Spleen (tissue), 11 donors: ENCODE measurements around the gene MRPL33. TPM values are rescaled to one million over a fixed set of nuclear protein-coding genes. Genes with fewer than 3 reads are reported as not detected.

Experiments used
- DNase-seq: peaks from one replicate; pipeline ENCODE4 v3.0.0-alpha.2; 2020
- H3K27ac ChIP-seq, 8 donors: fragments of 200-600 bp; sonication (generic) in 7 of 8; 1 replicate in 4 of 8; 2 replicates in 4 of 8; pipeline versions ENCODE4 v1.5.0 to v1.8.0; 2016 to 2021; ENCODE audit warnings: inconsistent platforms in 4 of 8, mild to moderate bottlenecking in 4 of 8, moderate library complexity in 1 of 8
- H3K27me3 ChIP-seq, 7 donors: fragments of 200-600 bp; sonication (generic) in 6 of 7; replicated peaks in 1 of 7; 1 replicate in 4 of 7; 2 replicates in 3 of 7; pipeline versions ENCODE4 v1.5.0 to v1.8.0; 2016 to 2021; ENCODE audit warnings: inconsistent platforms in 3 of 7, mild to moderate bottlenecking in 1 of 7
- H3K36me3 ChIP-seq, 6 donors: fragments of 200-600 bp; sonication (generic) in 5 of 6; 1 replicate in 4 of 6; 2 replicates in 2 of 6; pipeline versions ENCODE4 v1.5.0 to v1.8.0; 2016 to 2021; ENCODE audit warnings: inconsistent platforms in 2 of 6
- H3K4me1 ChIP-seq, 6 donors: fragments of 200-600 bp; sonication (generic) in 5 of 6; 1 replicate in 3 of 6; 2 replicates in 3 of 6; pipeline versions ENCODE4 v1.5.0 to v1.8.0; 2016 to 2021; ENCODE audit warnings: inconsistent platforms in 3 of 6
- H3K4me3 ChIP-seq, 8 donors: fragments of 200-600 bp; sonication (generic) in 7 of 8; 1 replicate in 4 of 8; 2 replicates in 4 of 8; pipeline versions ENCODE4 v1.5.0 to v1.8.0; 2016 to 2021; ENCODE audit warnings: inconsistent platforms in 4 of 8, mild to moderate bottlenecking in 4 of 8, moderate library complexity in 2 of 8
- H3K9me3 ChIP-seq, 8 donors: fragments of 200-600 bp; sonication (generic) in 7 of 8; 1 replicate in 4 of 8; 2 replicates in 4 of 8; pipeline versions ENCODE4 v1.5.0 to v1.8.0; 2016 to 2021; ENCODE audit warnings: inconsistent platforms in 4 of 8
- POLR2A ChIP-seq, 3 donors: fragments of 450-650 bp; IDR thresholded peaks; one replicate each; pipeline ENCODE4 v1.5.1; 2017; ENCODE audit warnings: antibody characterized with exemption in 3 of 3, mild to moderate bottlenecking in 1 of 3
- POLR2AphosphoS5 ChIP-seq, 3 donors: sonication (generic); formaldehyde crosslinking; IDR thresholded peaks; one replicate each; pipeline ENCODE4 v1.5.1; 2017; ENCODE audit warnings: antibody characterized with exemption in 3 of 3
- WGBS, 5 donors: extraction: QIAGEN DNeasy Blood & Tissue Kit in 3 of 5; methylation state at CpG; one replicate each; pipeline versions ENCODE4 v1.1.5 to v1.1.7; 2013 to 2018; 5-methylcytosine and 5-hydroxymethylcytosine counted together
- intact Hi-C: fragments of 100-400 bp; cut with DNase I; formaldehyde crosslinking; loops from one replicate; pipeline ENCODE4 v1.15.0; 2023; ENCODE audit warnings: low total_unique reads
- polyA plus RNA-seq, 3 donors: library from polyadenylated mRNA; stranded (reverse); fragments of 200-250 nt; gene quantifications; one replicate each; pipeline ENCODE4 v1.2.1, GENCODE V29; 2013
- total RNA-seq, 7 donors: library from RNA; depleted of rRNA in 3 of 7; stranded (reverse); fragments of >200 nt in 3 of 7; fragmentation: NEBNext Ultra II Directional in 4 of 7; extraction: Animal tissue kit (Norgen Biotek cat#: 25700) in 4 of 7; gene quantifications; one replicate each; pipeline versions ENCODE4 v1.1.0 to v1.2.1, GENCODE V29; 2016 to 2021
- TF ChIP-seq, protein P1 (sequence below), 11 experiments: fragments of 200-600 bp in 7 of 11; fragments of 450-650 bp in 4 of 11; sonication (generic) in 4 of 11; IDR thresholded peaks in 8 of 11; conservative IDR thresholded peaks in 3 of 11; 1 replicate in 7 of 11; 2 replicates in 4 of 11; pipeline versions ENCODE4 v1.4.0 to v1.8.0; 2016 to 2021; ENCODE audit warnings: antibody characterized with exemption in 11 of 11, inconsistent platforms in 4 of 11, mild to moderate bottlenecking in 1 of 11
- donor health status: healthy with polysubstance abuse.
- donor health status: DM: no; HTN: no; CAD: no; lungs with moderate emphysema.
- donor health status: DM: no; HTN: no; CAD: no.
- donor health status: Bipolar disorder and iron deficiency.
- donor health status: healthy.
- donor health status: DM: no; HTN: no; CAD: no.
- donor health status: DM: yes; HTN: yes; CAD: no.

Gene MRPL33
- total and polyA plus RNA-seq, 10 donors: 48.3 to 166 (median 80.7) TPM

DNA sequence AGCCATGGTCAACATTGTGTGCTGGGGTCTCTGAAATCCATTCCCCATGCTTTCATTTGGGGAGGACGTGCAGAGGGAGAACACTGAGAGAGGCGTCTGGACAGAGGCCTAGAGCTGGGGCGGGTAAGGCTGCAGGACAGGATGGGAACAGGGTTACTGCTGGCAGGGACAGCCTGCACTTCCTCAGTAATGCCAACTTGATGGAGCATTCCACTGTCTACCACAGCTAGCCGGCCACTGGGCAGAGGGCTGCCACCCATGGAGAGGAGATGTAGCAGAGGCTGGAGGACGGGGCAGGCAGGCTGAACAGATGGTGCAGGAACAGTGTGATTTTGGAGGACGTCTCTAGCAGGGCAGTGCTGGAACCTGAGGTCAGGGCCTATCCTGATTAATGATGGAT lies 29.3 kb downstream of the MRPL33 start:
- intact Hi-C loops: no loop called here
- DNase-seq: no peak
- Histone ChIP-seq H3K27me3 (no peaks in the 10 kb centered on the region), H3K4me3 (no peak overlapping the region), H3K36me3 (no peaks in the 10 kb centered on the region), H3K4me1 (peaks cover 0 to 33% (median 11%) of the 10 kb centered on the region in 6 donors), H3K9me3 (no peaks in the 10 kb centered on the region), H3K27ac (peak overlapping the region in 5 of 8 donors; percentile 12 to 49 (median 31))
- WGBS, 5 donors: 75 to 81% (median 79%) methylated on average over 6 of the region's 6 CpGs
- peak in 1 of 3 donors; percentile 34 for TF ChIP-seq POLR2AphosphoS5 (IDR thresholded peaks at IDR 0.05)
- TF ChIP-seq, protein P1, sequence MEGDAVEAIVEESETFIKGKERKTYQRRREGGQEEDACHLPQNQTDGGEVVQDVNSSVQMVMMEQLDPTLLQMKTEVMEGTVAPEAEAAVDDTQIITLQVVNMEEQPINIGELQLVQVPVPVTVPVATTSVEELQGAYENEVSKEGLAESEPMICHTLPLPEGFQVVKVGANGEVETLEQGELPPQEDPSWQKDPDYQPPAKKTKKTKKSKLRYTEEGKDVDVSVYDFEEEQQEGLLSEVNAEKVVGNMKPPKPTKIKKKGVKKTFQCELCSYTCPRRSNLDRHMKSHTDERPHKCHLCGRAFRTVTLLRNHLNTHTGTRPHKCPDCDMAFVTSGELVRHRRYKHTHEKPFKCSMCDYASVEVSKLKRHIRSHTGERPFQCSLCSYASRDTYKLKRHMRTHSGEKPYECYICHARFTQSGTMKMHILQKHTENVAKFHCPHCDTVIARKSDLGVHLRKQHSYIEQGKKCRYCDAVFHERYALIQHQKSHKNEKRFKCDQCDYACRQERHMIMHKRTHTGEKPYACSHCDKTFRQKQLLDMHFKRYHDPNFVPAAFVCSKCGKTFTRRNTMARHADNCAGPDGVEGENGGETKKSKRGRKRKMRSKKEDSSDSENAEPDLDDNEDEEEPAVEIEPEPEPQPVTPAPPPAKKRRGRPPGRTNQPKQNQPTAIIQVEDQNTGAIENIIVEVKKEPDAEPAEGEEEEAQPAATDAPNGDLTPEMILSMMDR (IDR thresholded peaks at IDR 0.05 in 8 of 11, conservative IDR thresholded peaks at IDR 0.05 in 3 of 11): no peak

DNA sequence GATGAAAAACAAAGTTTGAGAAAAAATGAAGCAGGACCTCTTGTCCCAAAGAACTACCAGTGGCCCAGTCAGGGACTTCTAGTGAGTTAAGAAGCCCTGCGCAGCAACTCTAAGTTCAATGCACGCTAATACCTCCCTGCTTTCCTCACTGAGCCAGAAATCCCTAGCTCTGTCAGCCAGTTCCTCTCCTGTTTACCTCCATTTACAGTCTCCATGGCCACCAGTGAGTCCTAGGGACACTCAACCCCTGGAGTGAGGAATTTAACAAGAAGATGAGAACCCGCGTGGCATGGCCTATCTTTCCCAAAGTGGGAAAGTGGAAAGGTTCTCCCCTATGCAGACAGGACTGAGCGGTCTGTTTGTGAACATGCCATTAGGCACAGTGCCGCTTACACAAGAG lies 31.0 kb downstream of the MRPL33 start:
- Histone ChIP-seq H3K27me3 (no peaks in the 10 kb centered on the region), H3K4me3 (no peak overlapping the region), H3K9me3 (no peaks in the 10 kb centered on the region), H3K36me3 (no peaks in the 10 kb centered on the region), H3K4me1 (peaks cover 0 to 17% (median 5%) of the 10 kb centered on the region in 6 donors), H3K27ac (no peak overlapping the region)
- DNase-seq: no peak
- intact Hi-C loops: no loop called here
- WGBS, 5 donors: 93 to 98% (median 95%) methylated on average over 6 of the region's 6 CpGs
- no peak for TF ChIP-seq POLR2AphosphoS5 (IDR thresholded peaks at IDR 0.05)
- TF ChIP-seq, protein P1 (IDR thresholded peaks at IDR 0.05 in 8 of 11, conservative IDR thresholded peaks at IDR 0.05 in 3 of 11): no peak
- no peak for TF ChIP-seq POLR2A (IDR thresholded peaks at IDR 0.05)

DNA sequence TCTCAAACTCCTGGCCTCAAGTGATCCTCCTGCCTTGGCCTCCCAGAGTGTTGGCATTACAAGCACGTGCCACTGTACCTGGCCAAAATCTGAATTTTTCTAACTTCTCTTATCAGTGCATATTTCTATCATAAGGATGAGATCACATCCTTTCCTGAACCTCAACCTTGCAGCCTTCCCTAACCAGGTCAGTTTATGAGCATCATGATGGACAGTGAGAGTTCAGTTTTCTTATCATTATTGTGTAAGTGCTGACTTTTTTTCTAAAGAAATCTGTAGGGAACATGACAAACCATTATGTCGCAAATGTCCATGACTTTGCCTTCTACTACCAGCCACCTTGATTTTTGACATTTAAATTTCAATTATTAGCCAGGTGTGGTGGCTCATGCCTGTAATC lies 31.5 kb downstream of the MRPL33 start:
- Histone ChIP-seq H3K9me3 (no peaks in the 10 kb centered on the region), H3K4me3 (no peak overlapping the region), H3K27ac (no peak overlapping the region), H3K4me1 (peaks cover 0 to 17% (median 5%) of the 10 kb centered on the region in 6 donors), H3K27me3 (no peaks in the 10 kb centered on the region), H3K36me3 (no peaks in the 10 kb centered on the region)
- DNase-seq: no peak
- TF ChIP-seq POLR2A (IDR thresholded peaks at IDR 0.05): no peak
- TF ChIP-seq, protein P1 (IDR thresholded peaks at IDR 0.05 in 8 of 11, conservative IDR thresholded peaks at IDR 0.05 in 3 of 11): no peak
- TF ChIP-seq POLR2AphosphoS5 (IDR thresholded peaks at IDR 0.05): no peak
- 72 to 90% (median 83%) methylated on average over 2 of the region's 2 CpGs for WGBS, 5 donors
- intact Hi-C loops: no loop called here

DNA sequence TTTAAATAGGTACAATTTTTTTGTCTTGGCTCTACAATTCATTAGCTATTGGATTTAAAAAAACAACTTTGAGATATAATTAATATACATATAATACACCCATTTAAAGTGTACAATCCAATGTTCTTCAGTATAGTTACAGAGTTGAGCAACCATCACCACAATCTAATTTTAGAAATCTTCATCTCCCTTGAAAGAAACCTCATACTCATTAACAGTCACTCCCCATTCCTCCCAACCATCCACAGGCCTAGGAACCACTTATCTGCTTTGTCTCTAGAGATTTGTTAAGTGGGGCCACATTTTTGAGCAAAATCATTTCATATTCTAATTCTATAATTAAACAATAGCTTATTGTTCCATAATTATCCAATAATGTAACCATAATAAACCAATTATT lies 32.6 kb downstream of the MRPL33 start:
- peaks cover 0 to 18% (median 6%) of the 10 kb centered on the region in 6 donors for H3K4me1 ChIP-seq
- H3K9me3 ChIP-seq: no peaks in the 10 kb centered on the region
- DNase-seq: no peak
- intact Hi-C loops: no loop called here
- no peaks in the 10 kb centered on the region for H3K27me3 ChIP-seq
- no peak overlapping the region for H3K4me3 ChIP-seq
- H3K36me3 ChIP-seq: no peaks in the 10 kb centered on the region
- no peak overlapping the region for H3K27ac ChIP-seq
- TF ChIP-seq POLR2AphosphoS5 (IDR thresholded peaks at IDR 0.05) (no peak), POLR2A (IDR thresholded peaks at IDR 0.05) (no peak)
- TF ChIP-seq, protein P1 (IDR thresholded peaks at IDR 0.05 in 8 of 11, conservative IDR thresholded peaks at IDR 0.05 in 3 of 11): no peak
